ENCODE results near the gene NCS1. TPM values are rescaled to one million over a fixed set of nuclear protein-coding genes. Genes with fewer than 3 reads are reported as not detected.
A peak's percentile ranks its signal among the peaks of the same experiment; 100 is the strongest.

Gene NCS1
- total RNA-seq, 3 donors from 2014 or later: 4.1 to 196 (median 10.7) TPM

- H3K9me3 ChIP-seq: no peaks in the 10 kb centered on the region
- intact Hi-C loops (cut with DNase I, micrococcal nuclease): no loop called here
- peaks cover 11% of the 10 kb centered on the region for H3K4me1 ChIP-seq (ENCODE audit: low read depth)
- ATAC-seq (peak; percentile 1), DNase-seq (no peak)
- no peaks in the 10 kb centered on the region for H3K36me3 ChIP-seq (ENCODE audit: low read depth)
- TF ChIP-seq, protein P1, sequence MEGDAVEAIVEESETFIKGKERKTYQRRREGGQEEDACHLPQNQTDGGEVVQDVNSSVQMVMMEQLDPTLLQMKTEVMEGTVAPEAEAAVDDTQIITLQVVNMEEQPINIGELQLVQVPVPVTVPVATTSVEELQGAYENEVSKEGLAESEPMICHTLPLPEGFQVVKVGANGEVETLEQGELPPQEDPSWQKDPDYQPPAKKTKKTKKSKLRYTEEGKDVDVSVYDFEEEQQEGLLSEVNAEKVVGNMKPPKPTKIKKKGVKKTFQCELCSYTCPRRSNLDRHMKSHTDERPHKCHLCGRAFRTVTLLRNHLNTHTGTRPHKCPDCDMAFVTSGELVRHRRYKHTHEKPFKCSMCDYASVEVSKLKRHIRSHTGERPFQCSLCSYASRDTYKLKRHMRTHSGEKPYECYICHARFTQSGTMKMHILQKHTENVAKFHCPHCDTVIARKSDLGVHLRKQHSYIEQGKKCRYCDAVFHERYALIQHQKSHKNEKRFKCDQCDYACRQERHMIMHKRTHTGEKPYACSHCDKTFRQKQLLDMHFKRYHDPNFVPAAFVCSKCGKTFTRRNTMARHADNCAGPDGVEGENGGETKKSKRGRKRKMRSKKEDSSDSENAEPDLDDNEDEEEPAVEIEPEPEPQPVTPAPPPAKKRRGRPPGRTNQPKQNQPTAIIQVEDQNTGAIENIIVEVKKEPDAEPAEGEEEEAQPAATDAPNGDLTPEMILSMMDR (IDR thresholded peaks at IDR 0.05): no peak
- no peak overlapping the region for H3K4me3 ChIP-seq
These were observed 10.2 kb downstream of the NCS1 start for GRCh38 chr9:130182381-130182909.

DNA sequence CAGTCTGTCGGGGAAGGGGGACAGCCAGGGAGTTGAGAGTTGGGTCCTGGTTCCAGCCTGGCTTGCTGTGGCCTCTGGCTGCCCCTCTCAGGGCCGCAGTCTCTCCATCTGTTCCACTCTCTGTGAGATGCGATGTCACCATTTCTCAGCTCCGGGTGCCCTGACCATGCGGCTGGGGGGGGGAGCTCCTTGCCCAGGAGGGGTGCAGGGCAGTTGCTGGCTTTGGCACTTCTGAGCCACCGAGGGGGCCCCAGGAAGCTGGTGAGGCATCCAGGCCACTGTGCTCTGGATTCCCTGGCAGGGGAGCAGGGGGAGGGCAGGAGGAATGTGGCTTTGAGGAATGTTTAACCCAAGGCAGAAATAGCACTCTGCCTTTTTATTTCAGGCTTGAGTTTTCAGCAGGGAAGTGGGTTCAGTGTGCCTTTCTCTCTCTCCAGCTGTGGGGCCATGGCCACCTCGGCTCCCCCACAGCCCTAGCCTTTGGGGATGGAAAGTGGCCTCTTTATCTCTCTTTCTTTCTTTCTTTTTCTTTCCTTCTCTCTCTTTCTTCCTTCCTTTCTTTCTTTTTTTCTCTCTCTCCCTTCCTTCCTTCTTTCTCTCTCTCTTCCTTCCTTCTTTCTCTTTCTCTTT lies 11.0 kb downstream of the NCS1 start:
- no peak for ATAC-seq
- H3K9me3 ChIP-seq: no peaks in the 10 kb centered on the region
- TF ChIP-seq, protein P1 (IDR thresholded peaks at IDR 0.05): no peak
- peaks cover 11% of the 10 kb centered on the region for H3K4me1 ChIP-seq (ENCODE audit: low read depth)
- no peak overlapping the region for H3K4me3 ChIP-seq
- intact Hi-C loops (cut with DNase I, micrococcal nuclease): no loop called here
- no peak for DNase-seq
- no peaks in the 10 kb centered on the region for H3K36me3 ChIP-seq (ENCODE audit: low read depth)

DNA sequence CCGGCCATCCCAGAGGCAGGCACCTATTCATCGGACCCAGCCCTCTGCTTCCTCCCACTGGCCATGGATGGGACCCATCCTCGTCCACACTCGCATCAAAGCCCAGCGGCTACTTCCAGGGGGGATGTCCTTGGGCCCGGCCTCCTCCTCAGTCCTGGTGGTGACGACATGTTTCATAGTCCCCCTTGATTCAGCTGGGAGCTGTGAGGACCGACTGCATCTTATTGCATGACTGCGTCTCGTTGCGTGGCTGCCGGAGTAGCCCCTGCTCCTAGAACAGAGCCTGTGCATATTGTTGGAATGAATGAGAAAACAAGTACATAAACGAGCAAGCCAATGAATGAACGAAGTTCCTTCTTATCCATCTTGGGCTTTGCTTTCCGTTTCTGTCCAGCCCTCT lies 12.8 kb downstream of the NCS1 start:
- Histone ChIP-seq H3K9me3 (no peaks in the 10 kb centered on the region), H3K4me3 (no peak overlapping the region), H3K36me3 (ENCODE audit: low read depth) (no peaks in the 10 kb centered on the region), H3K4me1 (ENCODE audit: low read depth) (peaks cover 19% of the 10 kb centered on the region)
- no peak for DNase-seq
- intact Hi-C loops (cut with DNase I, micrococcal nuclease): no loop called here
- no peak for ATAC-seq
- TF ChIP-seq, protein P1 (IDR thresholded peaks at IDR 0.05): no peak

- DNase-seq: no peak
- H3K9me3 ChIP-seq: no peaks in the 10 kb centered on the region
- H3K4me1 ChIP-seq (ENCODE audit: low read depth): peaks cover 19% of the 10 kb centered on the region
- TF ChIP-seq, protein P1 (IDR thresholded peaks at IDR 0.05): no peak
- intact Hi-C loops (cut with DNase I, micrococcal nuclease): no loop called here
- H3K4me3 ChIP-seq: no peak overlapping the region
- no peak for ATAC-seq
- H3K36me3 ChIP-seq (ENCODE audit: low read depth): no peaks in the 10 kb centered on the region
These were observed 13.4 kb downstream of the NCS1 start for GRCh38 chr9:130185490-130186031.

DNA sequence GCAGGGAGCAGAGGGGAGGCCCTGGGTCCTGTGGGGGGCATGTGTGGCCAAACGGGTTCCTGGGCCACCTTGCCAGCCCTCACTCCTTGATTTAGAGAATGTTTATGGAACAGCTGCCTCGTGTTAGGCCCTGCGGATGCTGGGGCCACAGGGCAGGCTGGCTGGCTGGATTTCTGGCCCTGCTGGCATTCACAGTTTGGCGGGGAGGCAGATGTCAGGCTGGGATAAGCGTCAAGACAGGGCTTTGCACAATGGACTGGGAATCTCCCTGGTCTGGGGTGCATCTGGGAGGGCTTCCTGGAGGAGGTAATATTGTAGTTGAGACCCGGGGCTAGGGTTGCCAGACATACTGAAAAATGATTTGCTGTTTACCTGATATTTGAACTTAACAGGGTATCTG lies 13.8 kb downstream of the NCS1 start:
- no peak for DNase-seq

More for the DNA sequence above, 13.8 kb downstream of the NCS1 start:
- peaks cover 19% of the 10 kb centered on the region for H3K4me1 ChIP-seq (ENCODE audit: low read depth)
- TF ChIP-seq, protein P1 (IDR thresholded peaks at IDR 0.05): no peak
- H3K36me3 ChIP-seq (ENCODE audit: low read depth): no peaks in the 10 kb centered on the region
- ATAC-seq: no peak
- intact Hi-C loops (cut with DNase I, micrococcal nuclease): no loop called here
- no peak overlapping the region for H3K4me3 ChIP-seq
- no peaks in the 10 kb centered on the region for H3K9me3 ChIP-seq

All from mucosa of descending colon (tissue), 3 donors.